BJ (cell line): ENCODE data around the gene FAM174B. TPM values are rescaled to one million over a fixed set of nuclear protein-coding genes. Genes with fewer than 3 reads are reported as not detected.
A peak's percentile ranks its signal among the peaks of the same experiment; 100 is the strongest.

Source experiments
- CTCF ChIA-PET: fragments of 350-600 bp; formaldehyde crosslinking; extraction: SDS; loops from one replicate; lab custom pipeline; 2021; ENCODE audit warnings: antibody characterized with exemption, inconsistent platforms; lab: Yijun Ruan, JAX
- POLR2A ChIA-PET: fragments of 300-600 bp; sonication (Branson Sonifier 250); formaldehyde crosslinking; extraction: SDS; loops from one replicate; lab custom pipeline; 2021; ENCODE audit warnings: antibody characterized with exemption; lab: Charles Lee
- DNase-seq: peaks from one replicate; pipeline ENCODE4 v3.0.0-alpha.2; 2011; ENCODE audit warnings: low read depth
- H3K27me3 ChIP-seq: 2 replicates; pipeline ENCODE4 v1.6.0; 2011; ENCODE audit warnings: low read length; ENCODE audit not compliant: control insufficient read depth, insufficient read depth
- H3K36me3 ChIP-seq: 2 replicates; pipeline ENCODE4 v1.5.1; 2011; ENCODE audit warnings: low read length; ENCODE audit not compliant: control insufficient read depth, insufficient read depth
- H3K4me3 ChIP-seq: 2 replicates; pipeline ENCODE4 v1.5.1; 2011; ENCODE audit warnings: low read depth, mild to moderate bottlenecking, control low read depth, low read length
- CTCF ChIP-seq: IDR thresholded peaks from 2 replicates; pipeline ENCODE4 v1.5.1; 2011; ENCODE audit warnings: low read depth, mild to moderate bottlenecking, control low read depth, inconsistent platforms, low read length, moderate library complexity; ENCODE audit not compliant: insufficient read depth
- polyA plus RNA-seq: library from polyadenylated mRNA; depleted of rRNA; stranded (reverse); fragments of >200 nt; gene quantifications from 2 replicates; pipeline ENCODE4 v1.2.3, GENCODE V29; 2011

Gene FAM174B
- polyA plus RNA-seq, 1 experiment: 5.1 TPM

GRCh38 chr15:92666780-92667179 is 11.2 kb upstream of the FAM174B start:
- Histone ChIP-seq H3K4me3 (no peak overlapping the region), H3K36me3 (no peaks in the 10 kb centered on the region), H3K27me3 (peaks cover 6% of the 10 kb centered on the region)
- TF ChIP-seq CTCF: no peak
- no peak for DNase-seq
- CTCF ChIA-PET: interaction anchor here (1.2 kb wide), 1 partner anchor 15 kb away, joined by 3 read pairs; no protein-coding TSS in a partner anchor
- POLR2A ChIA-PET: no interaction called here

- peak; percentile 57 for DNase-seq
- H3K27me3 ChIP-seq: peaks cover 2% of the 10 kb centered on the region; the same call in 1 of the 2 replicates
- ChIA-PET CTCF (interaction anchor here (0.6 to 1.2 kb wide), 3 partner anchors 21 to 50 kb away, joined by 3 read pairs; no protein-coding TSS in a partner anchor), POLR2A (no interaction called here)
- TF ChIP-seq CTCF: no peak
- H3K4me3 ChIP-seq: no peak overlapping the region
- H3K36me3 ChIP-seq: no peaks in the 10 kb centered on the region
Observed at GRCh38 chr15:92665100-92665555, 9.6 kb upstream of the FAM174B start.

- Histone ChIP-seq H3K4me3 (no peak overlapping the region), H3K27me3 (peaks cover 2% of the 10 kb centered on the region; the same call in 1 of the 2 replicates), H3K36me3 (no peaks in the 10 kb centered on the region)
- TF ChIP-seq CTCF: no peak
- CTCF ChIA-PET: interaction anchor here (1.2 kb wide), 2 partner anchors 20 to 50 kb away, joined by 3 read pairs; no protein-coding TSS in a partner anchor
- DNase-seq: no peak
- POLR2A ChIA-PET: no interaction called here
Observed at GRCh38 chr15:92664178-92664900, 8.8 kb upstream of the FAM174B start.

- Histone ChIP-seq H3K4me3 (no peak overlapping the region), H3K36me3 (no peaks in the 10 kb centered on the region), H3K27me3 (peaks cover 2% of the 10 kb centered on the region; the same call in 1 of the 2 replicates)
- ChIA-PET CTCF (interaction anchor here (0.9 kb wide), 1 partner anchor 10 kb away, joined by 3 read pairs; no protein-coding TSS in a partner anchor), POLR2A (no interaction called here)
- TF ChIP-seq CTCF: no peak
- no peak for DNase-seq
Observed at GRCh38 chr15:92663250-92663951, 7.8 kb upstream of the FAM174B start.

- Histone ChIP-seq H3K4me3 (no peak overlapping the region), H3K36me3 (no peaks in the 10 kb centered on the region), H3K27me3 (peaks cover 2% of the 10 kb centered on the region; the same call in 1 of the 2 replicates)
- DNase-seq: no peak
- ChIA-PET CTCF (no interaction called here), POLR2A (no interaction called here)
- no peak for TF ChIP-seq CTCF
Observed at GRCh38 chr15:92662762-92663161, 7.2 kb upstream of the FAM174B start.
